ENCODE data around the gene ST6GAL2.

The ST6GAL2 gene

GRCh38 chr2:106828119-106828518 lies 57.8 kb downstream of the ST6GAL2 start:
- DNase-seq (ENCODE audit: low spot score): no peak

GRCh38 chr2:106827158-106827557 lies 58.8 kb downstream of the ST6GAL2 start:
- DNase-seq (ENCODE audit: low spot score): no peak

GRCh38 chr2:106825161-106825560 lies 60.8 kb downstream of the ST6GAL2 start:
- DNase-seq (ENCODE audit: low spot score): no peak

- DNase-seq (ENCODE audit: low spot score): peak; percentile 49
Measured at GRCh38 chr2:106816974-106817373, 69.0 kb downstream of the ST6GAL2 start.

- no peak for DNase-seq (ENCODE audit: low spot score)
Measured at GRCh38 chr2:106812841-106813240, 73.1 kb downstream of the ST6GAL2 start.

GRCh38 chr2:106812383-106812782 lies 73.6 kb downstream of the ST6GAL2 start:
- no peak for DNase-seq (ENCODE audit: low spot score)

- DNase-seq (ENCODE audit: low spot score): no peak
Measured at GRCh38 chr2:106805716-106806115, 80.3 kb downstream of the ST6GAL2 start.

GRCh38 chr2:106804161-106804560 lies 81.8 kb downstream of the ST6GAL2 start:
- DNase-seq (ENCODE audit: low spot score): no peak

GRCh38 chr2:106800976-106801655 lies 84.9 kb downstream of the ST6GAL2 start:
- no peak for DNase-seq (ENCODE audit: low spot score)

GRCh38 chr2:106800180-106800579 lies 85.8 kb downstream of the ST6GAL2 start:
- no peak for DNase-seq (ENCODE audit: low spot score)

- DNase-seq (ENCODE audit: low spot score): no peak
Measured at GRCh38 chr2:106798826-106799552, 87.0 kb downstream of the ST6GAL2 start.

GRCh38 chr2:106797494-106797893 lies 88.5 kb downstream of the ST6GAL2 start:
- DNase-seq (ENCODE audit: low spot score): no peak

- no peak for DNase-seq (ENCODE audit: low spot score)
Measured at GRCh38 chr2:106792671-106793070, 93.3 kb downstream of the ST6GAL2 start.

GRCh38 chr2:106789185-106789584 lies 96.8 kb downstream of the ST6GAL2 start:
- no peak for DNase-seq (ENCODE audit: low spot score)

- DNase-seq (ENCODE audit: low spot score): no peak
Measured at GRCh38 chr2:106782681-106783080, 103.3 kb downstream of the ST6GAL2 start.

- no peak for DNase-seq (ENCODE audit: low spot score)
Measured at GRCh38 chr2:106781196-106781595, 104.8 kb downstream of the ST6GAL2 start.

GRCh38 chr2:106771811-106772210 lies 114.2 kb downstream of the ST6GAL2 start:
- no peak for DNase-seq (ENCODE audit: low spot score)

- no peak for DNase-seq (ENCODE audit: low spot score)
Measured at GRCh38 chr2:106770986-106771385, 115.0 kb downstream of the ST6GAL2 start.

GRCh38 chr2:106764614-106765013 lies 121.4 kb downstream of the ST6GAL2 start:
- no peak for DNase-seq (ENCODE audit: low spot score)

- no peak for DNase-seq (ENCODE audit: low spot score)
Measured at GRCh38 chr2:106759966-106760365, 126.0 kb downstream of the ST6GAL2 start.

- DNase-seq (ENCODE audit: low spot score): no peak
Measured at GRCh38 chr2:106758901-106759497, 127.0 kb downstream of the ST6GAL2 start.

Data from Ammon's horn (tissue), 1 donor.